ENCODE measurements around the gene DDAH1. TPM values are rescaled to one million over a fixed set of nuclear protein-coding genes. Genes with fewer than 3 reads are reported as not detected.

Gene DDAH1
- total and polyA plus RNA-seq, 2 of the 4 experiments (the other 2 are of a cell fraction) = 78.0 to 94.5 TPM

- no peaks in the 10 kb centered on the region for H3K9me3 ChIP-seq (ENCODE audit: control insufficient read depth, insufficient read depth, low read length)
- H4K20me1 ChIP-seq (ENCODE audit: insufficient read depth, low read length) = peaks cover 3% of the 10 kb centered on the region; the same call in 1 of the 2 replicates
- H3K27me3 ChIP-seq (ENCODE audit: control insufficient read depth, insufficient read depth, low read length) = no peaks in the 10 kb centered on the region
- peaks cover 28% of the 10 kb centered on the region for H3K4me1 ChIP-seq (ENCODE audit: control insufficient read depth, insufficient read depth, low read length)
- dilution Hi-C loops (cut with HindIII; ENCODE audit: low sequenced_read_pairs, unreplicated experiment) (no loop called here), intact Hi-C loops (cut with micrococcal nuclease) (no loop called here), in situ Hi-C loops (cut with MboI; ENCODE audit: low sequenced_read_pairs) (no loop called here)
- no peak overlapping the region for H2AFZ ChIP-seq (replicated peaks; ENCODE audit: low read length, poor library complexity)
- H2BK5ac ChIP-seq (ENCODE audit: low read depth, low read length, poor library complexity, severe bottlenecking) = no peak overlapping the region
- H3K9ac ChIP-seq (ENCODE audit: low read depth, low read length) = no peak overlapping the region
- H4K91ac ChIP-seq (ENCODE audit: insufficient read depth, low read depth, low read length) = no peak overlapping the region
- WGBS, 2 experiments (ENCODE audit: extremely low coverage in 2 of 2, insufficient read length in 1 of 2) = no CpG with 5 or more reads among the region's 3 CpGs
- ChIA-PET POLR2A (ENCODE audit: unreplicated experiment) (no interaction called here), CTCF (no interaction called here)
- H3K36me3 ChIP-seq (ENCODE audit: control insufficient read depth, insufficient read depth, low read length) = no peaks in the 10 kb centered on the region
- no peak overlapping the region for H2BK120ac ChIP-seq (ENCODE audit: low read depth, low read length)
- no peak overlapping the region for H2BK20ac ChIP-seq (ENCODE audit: low read depth, low read length)
- H3K18ac ChIP-seq (ENCODE audit: low read depth, low read length) = no peak overlapping the region
- H2AK5ac ChIP-seq (ENCODE audit: low read depth, low read length) = no peak overlapping the region
- no peak for TF ChIP-seq BHLHE40 (IDR thresholded peaks at IDR 0.05; ENCODE audit: low read depth, low read length)
- no peak for TF ChIP-seq RAD21 (IDR thresholded peaks at IDR 0.05; ENCODE audit: low read length)
- TF ChIP-seq, protein P1, sequence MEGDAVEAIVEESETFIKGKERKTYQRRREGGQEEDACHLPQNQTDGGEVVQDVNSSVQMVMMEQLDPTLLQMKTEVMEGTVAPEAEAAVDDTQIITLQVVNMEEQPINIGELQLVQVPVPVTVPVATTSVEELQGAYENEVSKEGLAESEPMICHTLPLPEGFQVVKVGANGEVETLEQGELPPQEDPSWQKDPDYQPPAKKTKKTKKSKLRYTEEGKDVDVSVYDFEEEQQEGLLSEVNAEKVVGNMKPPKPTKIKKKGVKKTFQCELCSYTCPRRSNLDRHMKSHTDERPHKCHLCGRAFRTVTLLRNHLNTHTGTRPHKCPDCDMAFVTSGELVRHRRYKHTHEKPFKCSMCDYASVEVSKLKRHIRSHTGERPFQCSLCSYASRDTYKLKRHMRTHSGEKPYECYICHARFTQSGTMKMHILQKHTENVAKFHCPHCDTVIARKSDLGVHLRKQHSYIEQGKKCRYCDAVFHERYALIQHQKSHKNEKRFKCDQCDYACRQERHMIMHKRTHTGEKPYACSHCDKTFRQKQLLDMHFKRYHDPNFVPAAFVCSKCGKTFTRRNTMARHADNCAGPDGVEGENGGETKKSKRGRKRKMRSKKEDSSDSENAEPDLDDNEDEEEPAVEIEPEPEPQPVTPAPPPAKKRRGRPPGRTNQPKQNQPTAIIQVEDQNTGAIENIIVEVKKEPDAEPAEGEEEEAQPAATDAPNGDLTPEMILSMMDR (conservative IDR thresholded peaks at IDR 0.05; ENCODE audit: low read depth, low read length) = no peak
- TF ChIP-seq, protein P2, sequence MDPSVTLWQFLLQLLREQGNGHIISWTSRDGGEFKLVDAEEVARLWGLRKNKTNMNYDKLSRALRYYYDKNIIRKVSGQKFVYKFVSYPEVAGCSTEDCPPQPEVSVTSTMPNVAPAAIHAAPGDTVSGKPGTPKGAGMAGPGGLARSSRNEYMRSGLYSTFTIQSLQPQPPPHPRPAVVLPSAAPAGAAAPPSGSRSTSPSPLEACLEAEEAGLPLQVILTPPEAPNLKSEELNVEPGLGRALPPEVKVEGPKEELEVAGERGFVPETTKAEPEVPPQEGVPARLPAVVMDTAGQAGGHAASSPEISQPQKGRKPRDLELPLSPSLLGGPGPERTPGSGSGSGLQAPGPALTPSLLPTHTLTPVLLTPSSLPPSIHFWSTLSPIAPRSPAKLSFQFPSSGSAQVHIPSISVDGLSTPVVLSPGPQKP (IDR thresholded peaks at IDR 0.05; ENCODE audit: borderline replicate concordance, low read depth, low read length) = no peak
- no peak for TF ChIP-seq SMC3 (IDR thresholded peaks at IDR 0.05; ENCODE audit: low read depth, low read length)
- no peak for TF ChIP-seq POLR2A (IDR thresholded peaks at IDR 0.05; ENCODE audit: low read depth, low read length)
- no peak for TF ChIP-seq RFX5 (IDR thresholded peaks at IDR 0.05; ENCODE audit: low read depth, low read length)
- TF ChIP-seq FOS (IDR thresholded peaks at IDR 0.05; ENCODE audit: low read depth, low read length) = no peak
- TF ChIP-seq MAFK (IDR thresholded peaks at IDR 0.05; ENCODE audit: low read depth, low read length) = no peak
- TF ChIP-seq NFE2L2 (IDR thresholded peaks at IDR 0.05; ENCODE audit: low read depth, low read length) = no peak
- no peak for TF ChIP-seq CHD1 (IDR thresholded peaks at IDR 0.05; ENCODE audit: low read depth, low read length)
- no peak for TF ChIP-seq MAZ (IDR thresholded peaks at IDR 0.05; ENCODE audit: borderline replicate concordance, low read depth, low read length)
- TF ChIP-seq CEBPB (IDR thresholded peaks at IDR 0.05; ENCODE audit: low read depth, low read length) = no peak
- no peak for TF ChIP-seq RCOR1 (IDR thresholded peaks at IDR 0.05; ENCODE audit: insufficient replicate concordance, low read length)
- TF ChIP-seq, protein P3, sequence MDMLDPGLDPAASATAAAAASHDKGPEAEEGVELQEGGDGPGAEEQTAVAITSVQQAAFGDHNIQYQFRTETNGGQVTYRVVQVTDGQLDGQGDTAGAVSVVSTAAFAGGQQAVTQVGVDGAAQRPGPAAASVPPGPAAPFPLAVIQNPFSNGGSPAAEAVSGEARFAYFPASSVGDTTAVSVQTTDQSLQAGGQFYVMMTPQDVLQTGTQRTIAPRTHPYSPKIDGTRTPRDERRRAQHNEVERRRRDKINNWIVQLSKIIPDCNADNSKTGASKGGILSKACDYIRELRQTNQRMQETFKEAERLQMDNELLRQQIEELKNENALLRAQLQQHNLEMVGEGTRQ (IDR thresholded peaks at IDR 0.05; ENCODE audit: low read depth, low read length) = no peak
- TF ChIP-seq MXI1 (IDR thresholded peaks at IDR 0.05; ENCODE audit: borderline replicate concordance, low read depth, low read length) = no peak
- H3K4me3 ChIP-seq (ENCODE audit: insufficient read depth, low read depth, low read length) = no peak overlapping the region
- H2BK15ac ChIP-seq (ENCODE audit: low read depth, low read length) = no peak overlapping the region
- H4K5ac ChIP-seq (ENCODE audit: low read depth, low read length) = no peak overlapping the region
- ATAC-seq (ENCODE audit: low read depth) = no peak
- H2AK9ac ChIP-seq (replicated peaks; ENCODE audit: low read depth, low read length, poor library complexity) = no peak overlapping the region
- H3K27ac ChIP-seq (ENCODE audit: insufficient read depth, low read length) = no peak overlapping the region
- BruUV-seq (replicated peaks) = no TSS peak
- H3K9me1 ChIP-seq (ENCODE audit: insufficient read depth, low read length) = peaks cover 24% of the 10 kb centered on the region
- no peak overlapping the region for H3K4me2 ChIP-seq (ENCODE audit: low read depth, low read length)
- no peak overlapping the region for H3K56ac ChIP-seq (ENCODE audit: extremely low read depth, insufficient read depth, low read length)
- peaks cover 0 to 10% of the 10 kb centered on the region in 2 experiments; a peak in 1 of 4 replicates for H3K79me1 ChIP-seq (ENCODE audit: low read depth in 1 of 2, low read length in 2 of 2)
- no peak overlapping the region for H3K14ac ChIP-seq (replicated peaks; ENCODE audit: low read depth, low read length)
- no peak overlapping the region for H4K8ac ChIP-seq (ENCODE audit: low read depth in 2 of 2, low read length in 2 of 2)
- DNase-seq = peak; percentile 58
- no peak overlapping the region; the same call in 1 of the 2 replicates for H3K4ac ChIP-seq (ENCODE audit: low read depth, low read length)
- H3K23ac ChIP-seq (ENCODE audit: low read depth, low read length) = no peak overlapping the region
Measured at GRCh38 chr1:85295006-85295431, 169.9 kb downstream of the DDAH1 start.
